ENCODE results near the gene NFIA. TPM values are rescaled to one million over a fixed set of nuclear protein-coding genes. Genes with fewer than 3 reads are reported as not detected.

NFIA gene
- total RNA-seq, 6 donors from 2014 or later, result 33.5 to 94.3 (median 44.9) TPM

DNA sequence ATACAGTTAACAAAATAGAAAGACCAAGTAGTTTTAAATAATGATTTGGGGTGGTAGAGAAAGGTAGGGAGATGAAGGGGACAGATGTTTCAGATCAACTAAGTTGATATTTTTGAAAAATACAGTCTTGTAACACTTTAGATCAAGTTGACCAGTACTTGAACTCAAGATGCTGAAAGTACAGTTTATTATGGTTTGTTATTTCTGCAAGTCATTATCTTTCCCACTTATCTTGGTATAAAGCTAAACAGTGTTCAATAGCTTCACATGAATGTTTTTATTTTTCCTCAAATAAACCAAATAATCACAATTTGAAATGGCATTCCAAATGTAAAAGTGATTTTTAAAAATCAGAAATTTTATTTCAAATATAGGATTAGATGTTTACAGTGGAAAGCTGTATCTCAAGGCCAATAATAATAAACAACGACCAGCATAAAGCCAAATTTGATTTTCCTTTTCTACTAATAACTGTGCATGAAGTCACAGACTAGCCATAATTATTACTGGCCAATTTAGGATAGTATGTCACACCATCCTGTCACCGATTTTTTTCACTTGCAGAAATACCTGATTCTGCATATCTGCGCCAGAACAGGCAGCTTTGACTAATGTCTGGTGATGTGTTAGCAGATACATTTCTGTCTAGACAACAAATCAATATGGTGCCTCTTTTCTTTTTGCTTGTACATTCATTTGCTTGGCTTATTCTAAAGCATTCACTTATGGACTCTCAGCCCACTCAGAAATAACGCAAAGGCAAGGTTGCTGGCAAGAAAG is 322.4 kb downstream of the NFIA start:
- ATAC-seq (ENCODE audit: low FRiP score in 2 of 2) (no peak), DNase-seq (no peak)
- no peak overlapping the region for H3K4me3 ChIP-seq
- no peak overlapping the region for H3K27ac ChIP-seq
- peaks cover 0 to 40% (median 14%) of the 10 kb centered on the region in 4 donors for H3K36me3 ChIP-seq
- WGBS, 2 donors, result 49 to 90% methylated on average over 4 of the region's 4 CpGs
- H3K27me3 ChIP-seq, result no peaks in the 10 kb centered on the region
- no peaks in the 10 kb centered on the region for H3K9me3 ChIP-seq
- TF ChIP-seq CTCF (IDR thresholded peaks at IDR 0.05) (no peak), POLR2A (IDR thresholded peaks at IDR 0.05) (no peak), POLR2AphosphoS5 (IDR thresholded peaks at IDR 0.05) (no peak), EP300 (IDR thresholded peaks at IDR 0.05) (no peak)
- peaks cover 0 to 10% (median 3%) of the 10 kb centered on the region in 4 donors for H3K4me1 ChIP-seq

DNA sequence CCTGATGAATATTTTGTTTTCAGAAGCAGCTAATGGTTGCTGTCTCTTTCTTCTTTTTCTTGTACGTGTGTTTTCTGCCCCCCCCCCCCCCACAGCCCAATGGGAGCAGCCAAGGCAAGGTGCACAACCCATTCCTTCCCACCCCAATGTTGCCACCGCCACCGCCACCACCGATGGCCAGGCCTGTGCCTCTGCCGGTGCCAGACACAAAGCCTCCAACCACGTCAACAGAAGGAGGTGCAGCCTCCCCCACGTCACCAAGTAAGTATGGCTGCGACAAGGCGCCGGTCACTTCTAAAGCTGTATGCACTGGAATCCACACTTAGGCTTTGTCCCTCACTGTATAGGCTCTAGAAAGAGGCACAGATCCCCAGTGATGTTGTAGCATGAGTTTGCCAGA is 324.1 kb downstream of the NFIA start:
- no peaks in the 10 kb centered on the region for H3K9me3 ChIP-seq
- H3K4me1 ChIP-seq, result peaks cover 0 to 6% (median 2%) of the 10 kb centered on the region in 4 donors
- no peaks in the 10 kb centered on the region for H3K27me3 ChIP-seq
- TF ChIP-seq EP300 (IDR thresholded peaks at IDR 0.05), result no peak
- peaks cover 0 to 49% (median 15%) of the 10 kb centered on the region in 4 donors for H3K36me3 ChIP-seq
- no peak overlapping the region for H3K27ac ChIP-seq
- peak in 1 of 2 donors; percentile 59 for DNase-seq
- H3K4me3 ChIP-seq, result no peak overlapping the region
- WGBS, 2 donors, result 98 to 99% methylated on average over 10 of the region's 10 CpGs
- no peak for ATAC-seq (ENCODE audit: low FRiP score in 2 of 2)

- H3K27ac ChIP-seq, result no peak overlapping the region
- peaks cover 0 to 32% (median 9%) of the 10 kb centered on the region in 4 donors for H3K36me3 ChIP-seq
- H3K27me3 ChIP-seq, result no peaks in the 10 kb centered on the region
- TF ChIP-seq EP300 (IDR thresholded peaks at IDR 0.05) (no peak), POLR2A (IDR thresholded peaks at IDR 0.05) (no peak), POLR2AphosphoS5 (IDR thresholded peaks at IDR 0.05) (no peak), CTCF (IDR thresholded peaks at IDR 0.05) (no peak)
- H3K4me3 ChIP-seq, result no peak overlapping the region
- H3K4me1 ChIP-seq, result no peaks in the 10 kb centered on the region
- no peak for DNase-seq
- 67 to 94% methylated on average over 1 of the region's 1 CpG for WGBS, 2 donors
- H3K9me3 ChIP-seq, result no peaks in the 10 kb centered on the region
- ATAC-seq (ENCODE audit: low FRiP score in 2 of 2), result no peak
Observed at GRCh38 chr1:61412601-61413000, 330.2 kb downstream of the NFIA start.

DNA sequence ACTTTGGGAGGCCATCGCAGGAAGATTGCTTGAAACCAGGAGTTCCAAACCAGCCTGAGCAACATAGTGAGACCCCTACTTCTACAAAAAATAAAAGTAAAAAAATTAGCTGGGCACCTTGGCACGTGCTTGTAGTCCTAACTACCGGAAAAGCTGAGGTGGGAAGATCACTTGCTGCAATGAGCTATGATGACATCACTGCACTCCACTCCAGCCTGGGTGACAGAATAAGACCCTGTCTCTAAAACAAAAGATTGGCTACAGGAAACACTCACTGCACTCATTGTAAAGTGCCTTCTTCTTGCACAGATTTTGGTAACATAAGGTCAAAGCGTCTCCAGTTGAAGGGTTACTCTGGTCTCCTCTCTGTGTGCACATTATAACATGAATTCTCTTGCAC is 336.8 kb downstream of the NFIA start:
- H3K27me3 ChIP-seq, result no peaks in the 10 kb centered on the region
- ATAC-seq (ENCODE audit: low FRiP score in 2 of 2), result no peak
- no peak for TF ChIP-seq POLR2A (IDR thresholded peaks at IDR 0.05)
- no peak for TF ChIP-seq EP300 (IDR thresholded peaks at IDR 0.05)
- TF ChIP-seq CTCF (IDR thresholded peaks at IDR 0.05), result no peak
- no peak for TF ChIP-seq POLR2AphosphoS5 (IDR thresholded peaks at IDR 0.05)
- no peak overlapping the region for H3K4me3 ChIP-seq
- peaks cover 0 to 1% (median 0%) of the 10 kb centered on the region in 4 donors for H3K4me1 ChIP-seq
- no peak for DNase-seq
- 69 to 71% methylated on average over 4 of the region's 4 CpGs for WGBS, 2 donors
- no peaks in the 10 kb centered on the region for H3K9me3 ChIP-seq
- no peak overlapping the region for H3K27ac ChIP-seq
- peaks cover 0 to 3% (median 0%) of the 10 kb centered on the region in 4 donors for H3K36me3 ChIP-seq

DNA sequence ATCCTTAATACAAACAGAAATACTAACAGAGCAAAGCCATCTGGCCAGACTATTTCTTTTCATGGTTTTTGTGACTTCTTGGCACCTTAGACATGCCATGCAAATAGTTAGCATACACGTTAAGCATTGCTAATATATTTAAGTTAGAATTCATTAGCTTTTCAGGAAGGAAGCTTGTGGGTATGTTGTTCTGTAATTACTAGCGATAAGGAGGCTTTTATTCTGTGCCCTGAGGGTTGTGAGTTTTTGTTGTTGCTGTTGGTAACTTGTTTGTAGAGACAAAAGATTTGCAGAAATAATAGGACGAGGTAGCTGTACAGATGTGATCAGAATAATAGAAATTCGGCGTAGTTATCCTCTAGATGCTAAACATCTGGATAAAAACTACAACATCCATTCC is 337.3 kb downstream of the NFIA start:
- no peak for ATAC-seq (ENCODE audit: low FRiP score in 2 of 2)
- Histone ChIP-seq H3K27me3 (no peaks in the 10 kb centered on the region), H3K4me1 (peaks cover 0 to 6% (median 0%) of the 10 kb centered on the region in 4 donors), H3K27ac (no peak overlapping the region), H3K36me3 (peaks cover 0 to 3% (median 0%) of the 10 kb centered on the region in 4 donors), H3K9me3 (no peaks in the 10 kb centered on the region), H3K4me3 (no peak overlapping the region)
- 49 to 68% methylated on average over 5 of the region's 5 CpGs for WGBS, 2 donors
- DNase-seq, result no peak
- TF ChIP-seq POLR2A (IDR thresholded peaks at IDR 0.05) (no peak), CTCF (IDR thresholded peaks at IDR 0.05) (no peak), EP300 (IDR thresholded peaks at IDR 0.05) (no peak), POLR2AphosphoS5 (IDR thresholded peaks at IDR 0.05) (no peak)

All from upper lobe of left lung (tissue), 6 donors.